HG03575 (cell line): ENCODE data around the gene POLR1B.
"Not testable (repeated sequence)": the region's sequence is repeated elsewhere in the genome, so short reads cannot be mapped to it uniquely, and the experiment has no call there.

Source experiments
- ATAC-seq: cut with Tn5 transposase; IDR thresholded peaks from one replicate; pipeline ENCODE4 v1.9.1; 2021; ENCODE audit not compliant: unreplicated experiment, insufficient number of reproducible peaks, low FRiP score; ENCODE audit errors: extremely low read depth

Gene POLR1B, protein sequence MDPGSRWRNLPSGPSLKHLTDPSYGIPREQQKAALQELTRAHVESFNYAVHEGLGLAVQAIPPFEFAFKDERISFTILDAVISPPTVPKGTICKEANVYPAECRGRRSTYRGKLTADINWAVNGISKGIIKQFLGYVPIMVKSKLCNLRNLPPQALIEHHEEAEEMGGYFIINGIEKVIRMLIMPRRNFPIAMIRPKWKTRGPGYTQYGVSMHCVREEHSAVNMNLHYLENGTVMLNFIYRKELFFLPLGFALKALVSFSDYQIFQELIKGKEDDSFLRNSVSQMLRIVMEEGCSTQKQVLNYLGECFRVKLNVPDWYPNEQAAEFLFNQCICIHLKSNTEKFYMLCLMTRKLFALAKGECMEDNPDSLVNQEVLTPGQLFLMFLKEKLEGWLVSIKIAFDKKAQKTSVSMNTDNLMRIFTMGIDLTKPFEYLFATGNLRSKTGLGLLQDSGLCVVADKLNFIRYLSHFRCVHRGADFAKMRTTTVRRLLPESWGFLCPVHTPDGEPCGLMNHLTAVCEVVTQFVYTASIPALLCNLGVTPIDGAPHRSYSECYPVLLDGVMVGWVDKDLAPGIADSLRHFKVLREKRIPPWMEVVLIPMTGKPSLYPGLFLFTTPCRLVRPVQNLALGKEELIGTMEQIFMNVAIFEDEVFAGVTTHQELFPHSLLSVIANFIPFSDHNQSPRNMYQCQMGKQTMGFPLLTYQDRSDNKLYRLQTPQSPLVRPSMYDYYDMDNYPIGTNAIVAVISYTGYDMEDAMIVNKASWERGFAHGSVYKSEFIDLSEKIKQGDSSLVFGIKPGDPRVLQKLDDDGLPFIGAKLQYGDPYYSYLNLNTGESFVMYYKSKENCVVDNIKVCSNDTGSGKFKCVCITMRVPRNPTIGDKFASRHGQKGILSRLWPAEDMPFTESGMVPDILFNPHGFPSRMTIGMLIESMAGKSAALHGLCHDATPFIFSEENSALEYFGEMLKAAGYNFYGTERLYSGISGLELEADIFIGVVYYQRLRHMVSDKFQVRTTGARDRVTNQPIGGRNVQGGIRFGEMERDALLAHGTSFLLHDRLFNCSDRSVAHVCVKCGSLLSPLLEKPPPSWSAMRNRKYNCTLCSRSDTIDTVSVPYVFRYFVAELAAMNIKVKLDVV

DNA sequence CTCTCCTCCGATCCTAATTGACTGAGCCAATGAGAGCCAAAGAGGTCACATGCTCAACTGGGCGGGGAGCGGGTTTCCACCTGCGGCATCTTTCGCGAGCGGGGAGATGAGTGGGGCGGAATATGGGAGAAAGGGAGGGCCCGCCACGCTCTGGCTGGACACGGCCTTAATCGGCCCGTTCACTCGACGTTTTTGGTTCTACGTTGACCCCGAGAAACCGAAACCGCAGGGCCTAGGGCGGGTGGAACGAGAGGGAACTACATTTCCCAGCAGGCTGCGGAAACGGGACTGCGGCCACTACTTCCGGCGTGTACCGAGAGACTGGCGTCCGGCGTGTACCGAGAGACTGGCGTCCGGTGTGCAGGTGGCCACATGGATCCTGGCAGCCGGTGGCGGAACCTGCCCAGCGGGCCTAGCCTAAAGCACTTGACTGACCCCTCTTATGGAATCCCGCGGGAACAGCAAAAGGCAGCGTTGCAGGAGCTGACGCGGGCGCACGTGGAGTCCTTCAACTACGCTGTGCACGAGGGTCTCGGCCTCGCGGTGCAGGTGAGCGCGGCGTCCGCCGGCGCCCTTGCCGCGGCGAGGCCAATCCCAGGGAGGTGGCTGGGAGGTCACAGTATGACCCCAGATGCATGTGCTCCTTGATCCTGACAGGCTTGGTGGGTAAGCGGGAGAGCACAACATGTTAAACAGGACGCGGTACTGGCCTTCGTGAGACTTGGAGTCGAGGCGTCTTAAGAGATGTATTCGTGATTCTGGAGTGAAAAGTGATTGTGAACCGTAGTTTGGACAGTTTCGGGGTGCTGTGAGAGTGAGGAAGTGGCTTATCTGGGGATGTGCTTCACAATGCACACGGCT lies at the start of gene POLR1B:
Gene POLR1B, plus strand, starts transcription at position 343 of the 861 bp plus-strand sequence. Its CDS starts 30 bp downstream, at position 373.
- peak; percentile 52 for ATAC-seq

GRCh38 chr2:112493048-112493447 lies 49.2 kb upstream of the POLR1B start:
- no peak for ATAC-seq

DNA sequence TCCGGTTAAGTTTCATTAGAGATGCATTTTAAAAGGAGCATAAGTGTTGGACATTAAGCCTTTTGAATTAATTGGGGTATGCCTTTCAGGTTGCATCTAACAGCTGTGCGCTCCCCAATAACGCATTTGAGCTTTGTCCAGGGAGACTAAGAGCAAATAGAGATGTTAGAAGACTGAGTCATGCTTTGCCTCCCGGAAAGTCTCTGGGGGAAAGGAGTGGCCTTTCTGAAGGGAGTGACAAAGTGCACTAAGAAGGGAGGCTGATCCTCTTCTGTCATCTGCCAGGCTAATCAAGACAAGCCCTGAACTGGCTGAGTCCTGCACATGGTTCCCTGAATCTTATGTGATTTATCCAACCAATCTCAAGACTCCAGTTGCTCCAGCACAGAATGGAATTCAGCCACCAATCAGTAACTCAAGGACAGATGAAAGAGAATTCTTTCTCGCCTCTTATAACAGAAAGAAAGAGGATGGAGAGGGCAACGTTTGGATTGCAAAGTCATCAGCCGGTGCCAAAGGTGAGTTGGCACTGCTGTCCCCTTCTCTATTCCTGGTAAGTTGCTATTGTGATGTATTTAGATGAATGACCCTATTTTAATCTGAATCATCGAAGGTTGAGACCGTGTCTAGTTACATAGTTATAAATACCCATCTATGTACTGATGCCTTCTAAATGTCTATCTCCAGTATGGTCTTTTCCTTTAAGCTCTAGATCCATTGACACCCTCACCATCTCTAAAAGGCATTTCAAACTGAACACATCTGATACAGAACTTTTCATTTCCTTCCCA lies 48.2 kb upstream of the POLR1B start:
- ATAC-seq: no peak

- ATAC-seq: no peak
These were observed 47.4 kb upstream of the POLR1B start for GRCh38 chr2:112494828-112495227.

GRCh38 chr2:112495878-112496277 lies 46.4 kb upstream of the POLR1B start:
- ATAC-seq: not testable (repeated sequence)

DNA sequence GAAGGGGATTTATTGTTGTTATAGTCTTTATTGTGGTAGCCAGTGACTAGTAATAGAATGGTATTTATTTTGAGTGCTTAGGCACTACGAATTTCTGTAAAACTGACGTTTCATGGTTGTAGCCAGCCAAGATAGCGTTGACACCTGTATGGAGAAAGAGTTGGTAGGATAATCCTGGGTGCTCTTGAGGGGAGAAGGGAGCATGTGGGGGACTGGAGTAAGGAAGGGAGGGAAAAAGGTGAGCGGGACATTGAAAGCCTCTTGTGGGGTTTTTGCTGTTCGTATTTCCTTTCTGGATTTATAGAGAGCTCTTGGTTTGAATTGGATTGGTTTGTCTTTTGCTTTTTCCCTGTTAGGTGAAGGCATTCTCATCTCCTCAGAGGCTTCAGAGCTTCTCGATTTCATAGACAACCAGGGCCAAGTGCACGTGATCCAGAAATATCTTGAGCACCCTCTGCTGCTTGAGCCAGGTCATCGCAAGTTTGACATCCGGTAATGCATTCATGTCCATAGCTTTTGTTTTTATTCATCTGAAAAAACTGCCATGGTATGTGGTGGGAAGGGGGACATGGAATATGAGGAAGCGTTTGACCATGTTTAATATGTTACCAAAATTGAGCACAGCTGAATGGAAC lies 41.3 kb upstream of the POLR1B start:
- not testable (repeated sequence) for ATAC-seq

- not testable (repeated sequence) for ATAC-seq
These were observed 32.8 kb upstream of the POLR1B start for GRCh38 chr2:112509239-112509998.

DNA sequence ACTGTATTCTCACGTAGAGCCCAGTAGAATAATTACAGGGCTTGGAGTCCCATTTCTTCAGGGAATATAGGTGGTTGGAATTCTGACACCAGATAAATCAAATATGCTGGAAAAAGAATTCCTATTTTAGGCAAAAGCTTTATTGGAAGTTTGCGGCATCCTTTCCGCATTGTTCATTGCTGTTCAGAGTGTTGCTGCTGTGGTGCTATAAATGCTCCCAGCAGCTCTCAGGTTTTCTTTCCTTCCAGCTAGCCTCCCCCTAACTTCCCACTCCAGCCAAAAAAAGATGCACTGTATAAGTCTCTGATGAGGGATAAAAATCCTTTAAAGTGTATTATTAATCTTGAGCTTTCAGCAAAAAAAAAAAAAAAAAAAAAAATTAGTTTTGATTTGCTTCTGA lies 25.5 kb upstream of the POLR1B start:
- ATAC-seq: no peak

DNA sequence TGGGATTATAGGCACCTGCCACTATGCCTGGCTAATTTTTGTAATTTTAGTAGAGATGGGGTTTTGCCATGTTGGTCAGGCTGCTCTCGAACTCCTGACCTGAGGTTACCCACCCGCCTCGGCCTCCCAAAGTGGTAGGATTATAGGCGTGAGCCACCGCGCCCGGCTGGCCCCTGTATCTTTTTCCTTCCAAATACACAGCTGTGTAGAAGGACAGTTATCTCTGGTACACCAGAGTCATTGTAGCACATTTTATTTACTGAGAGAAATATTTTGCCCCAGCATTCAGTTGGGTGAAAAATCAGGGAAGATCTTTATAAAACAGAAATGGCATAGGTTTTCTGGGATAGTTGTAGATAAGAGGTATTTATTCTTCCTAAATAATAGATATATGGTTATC lies 23.5 kb upstream of the POLR1B start:
- no peak for ATAC-seq

DNA sequence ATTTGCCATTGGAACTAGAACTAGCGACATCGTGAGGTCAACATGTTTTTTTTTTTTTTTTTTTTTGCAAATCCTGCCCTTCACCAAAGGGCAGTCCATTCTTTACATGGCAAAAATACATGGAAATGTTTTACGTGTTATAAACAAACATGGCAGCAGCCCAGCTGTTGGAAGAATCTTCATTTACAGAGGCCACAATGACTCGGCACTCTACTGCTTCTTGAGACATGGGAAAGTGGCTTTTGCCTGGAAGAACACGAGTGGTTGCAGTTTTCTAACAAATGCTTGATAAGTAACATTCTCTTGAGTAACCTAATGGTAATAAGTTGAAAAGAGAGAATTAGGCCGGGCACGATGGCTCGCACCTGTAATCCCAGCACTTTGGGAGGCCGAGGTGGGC lies 22.8 kb upstream of the POLR1B start:
- no peak for ATAC-seq

- no peak for ATAC-seq
These were observed 22.0 kb upstream of the POLR1B start for GRCh38 chr2:112520234-112520783.

GRCh38 chr2:112523291-112523777 lies 18.9 kb upstream of the POLR1B start:
- ATAC-seq: no peak

DNA sequence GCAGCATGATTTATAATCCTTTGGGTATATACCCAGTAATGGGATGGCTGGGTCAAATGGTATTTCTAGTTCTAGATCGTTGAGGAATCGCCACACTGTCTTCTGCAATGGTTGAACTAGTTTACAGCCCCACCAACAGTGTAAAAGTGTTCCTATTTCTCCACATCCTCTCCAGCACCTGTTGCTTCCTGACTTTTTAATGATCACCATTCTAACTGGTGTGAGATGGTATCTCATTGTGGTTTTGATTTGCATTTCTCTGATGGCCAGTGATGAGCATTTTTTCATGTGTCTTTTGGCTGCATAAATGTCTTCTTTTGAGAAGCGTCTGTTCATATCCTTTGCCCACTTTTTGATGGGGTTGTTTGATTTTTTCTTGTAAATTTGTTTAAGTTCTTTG lies 18.0 kb upstream of the POLR1B start:
- not testable (repeated sequence) for ATAC-seq

GRCh38 chr2:112528541-112528940 lies 13.7 kb upstream of the POLR1B start:
- ATAC-seq: no peak

GRCh38 chr2:112529757-112530156 lies 12.5 kb upstream of the POLR1B start:
- ATAC-seq: no peak

- no peak for ATAC-seq
These were observed 11.5 kb upstream of the POLR1B start for GRCh38 chr2:112530728-112531127.
